Immature natural killer cell (primary cell): ENCODE data around the gene RUNX3. TPM values are rescaled to one million over a fixed set of nuclear protein-coding genes. Genes with fewer than 3 reads are reported as not detected.

Source experiments
- DNase-seq, 3 donors: peaks; one replicate each; pipeline ENCODE4 v3.0.0; 2022; ENCODE audit warnings: mixed read lengths in 1 of 3
- H3K27ac Mint-ChIP-seq, 6 donors: one replicate each; pipeline ENCODE4 v1.8.0; 2020; ENCODE audit warnings: mixed read lengths in 6 of 6, mild to moderate bottlenecking in 5 of 6, inconsistent platforms in 4 of 6, moderate library complexity in 3 of 6
- H3K27me3 Mint-ChIP-seq, 3 donors: one replicate each; pipeline ENCODE4 v1.8.0; 2020 to 2021; ENCODE audit warnings: low read depth in 3 of 3, mild to moderate bottlenecking in 3 of 3, mixed read lengths in 3 of 3, moderate library complexity in 3 of 3, inconsistent platforms in 1 of 3
- H3K36me3 Mint-ChIP-seq, 3 donors: one replicate each; pipeline ENCODE4 v1.8.0; 2020; ENCODE audit warnings: mixed read lengths in 3 of 3, inconsistent platforms in 2 of 3, mild to moderate bottlenecking in 2 of 3
- H3K4me1 Mint-ChIP-seq, 2 donors: one replicate each; pipeline ENCODE4 v1.8.0; 2020; ENCODE audit warnings: inconsistent platforms in 2 of 2, mild to moderate bottlenecking in 2 of 2, mixed read lengths in 2 of 2, moderate library complexity in 1 of 2
- H3K4me3 Mint-ChIP-seq, 5 donors: one replicate each; pipeline ENCODE4 v1.8.0; 2020; ENCODE audit warnings: mild to moderate bottlenecking in 5 of 5, mixed read lengths in 5 of 5, inconsistent platforms in 3 of 5, moderate library complexity in 3 of 5
- H3K9me3 Mint-ChIP-seq, 6 donors: one replicate each; pipeline ENCODE4 v1.8.0; 2020; ENCODE audit warnings: mild to moderate bottlenecking in 6 of 6, mixed read lengths in 6 of 6, inconsistent platforms in 4 of 6, moderate library complexity in 3 of 6
- polyA plus RNA-seq, 3 donors: library from polyadenylated mRNA; unstranded; fragments of 300-500 nt; fragmentation: Illumina TruSeq; gene quantifications; one replicate each; pipeline ENCODE4 v1.2.3, GENCODE V29; 2021

RUNX3 gene
- polyA plus RNA-seq, 3 donors from 2014 or later, result 83.7 to 132 (median 93.2) TPM

DNA sequence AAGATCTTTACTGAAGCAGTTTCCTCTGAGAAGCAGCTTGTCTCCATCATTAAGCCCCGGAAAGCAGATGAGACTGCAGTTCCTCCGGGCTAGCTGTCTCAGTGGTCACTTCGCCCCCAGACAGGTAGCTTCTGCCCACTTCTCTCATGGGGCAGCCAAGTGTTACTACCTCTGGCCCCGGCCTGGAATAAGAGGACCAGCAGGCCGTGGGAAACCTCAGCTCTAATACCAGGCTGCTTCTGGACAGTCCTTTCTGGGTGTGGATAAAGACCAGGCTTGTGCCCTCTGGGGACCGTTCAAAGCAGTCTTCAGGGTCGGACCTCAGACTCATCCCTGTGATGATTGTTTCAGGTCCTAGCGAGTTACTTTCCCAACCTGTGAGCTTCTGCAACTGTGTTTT, 54.8 kb downstream of the RUNX3 start:
- H3K27me3 Mint-ChIP-seq, result no peaks in the 10 kb centered on the region
- peaks cover 0 to 13% (median 9%) of the 10 kb centered on the region in 3 donors for H3K36me3 Mint-ChIP-seq
- DNase-seq, result no peak
- peaks cover 28 to 57% of the 10 kb centered on the region in 2 donors for H3K4me1 Mint-ChIP-seq
- no peak overlapping the region for H3K4me3 Mint-ChIP-seq
- no peaks in the 10 kb centered on the region for H3K9me3 Mint-ChIP-seq
- no peak overlapping the region for H3K27ac Mint-ChIP-seq

DNA sequence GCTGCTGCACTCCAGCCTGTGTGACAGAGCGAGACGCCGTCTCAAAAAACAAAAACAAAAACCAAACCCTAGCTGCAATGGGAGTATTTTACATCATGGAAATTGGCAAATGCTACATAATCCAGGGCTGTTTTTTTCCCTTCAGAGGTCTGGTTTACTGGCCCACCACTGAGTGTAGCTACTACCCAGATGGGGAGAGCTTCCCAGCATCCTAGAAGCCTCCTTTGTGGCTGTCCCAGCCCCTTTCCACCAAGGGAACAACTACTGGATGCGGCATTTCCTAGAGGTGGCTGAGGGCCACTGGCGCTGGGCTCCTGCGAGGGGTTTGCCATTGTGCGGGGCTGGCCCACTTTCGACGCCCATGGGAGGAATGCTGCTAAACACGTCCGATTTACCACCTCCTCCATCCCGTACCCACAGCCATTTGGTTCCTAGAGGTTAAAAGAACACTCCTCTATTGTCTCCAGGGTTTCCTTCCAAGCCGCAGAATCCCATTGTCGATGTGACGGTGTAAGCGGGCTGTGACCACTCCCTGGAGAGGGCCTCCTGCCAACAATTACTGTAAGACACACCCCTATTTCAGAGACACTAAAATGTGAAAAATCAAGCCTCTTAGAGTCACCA, 55.4 kb downstream of the RUNX3 start:
- Mint-ChIP-seq H3K4me3 (no peak overlapping the region), H3K27ac (no peak overlapping the region), H3K9me3 (no peaks in the 10 kb centered on the region), H3K4me1 (peaks cover 32 to 57% of the 10 kb centered on the region in 2 donors), H3K36me3 (peaks cover 0 to 8% (median 6%) of the 10 kb centered on the region in 3 donors), H3K27me3 (no peaks in the 10 kb centered on the region)
- DNase-seq, result no peak

DNA sequence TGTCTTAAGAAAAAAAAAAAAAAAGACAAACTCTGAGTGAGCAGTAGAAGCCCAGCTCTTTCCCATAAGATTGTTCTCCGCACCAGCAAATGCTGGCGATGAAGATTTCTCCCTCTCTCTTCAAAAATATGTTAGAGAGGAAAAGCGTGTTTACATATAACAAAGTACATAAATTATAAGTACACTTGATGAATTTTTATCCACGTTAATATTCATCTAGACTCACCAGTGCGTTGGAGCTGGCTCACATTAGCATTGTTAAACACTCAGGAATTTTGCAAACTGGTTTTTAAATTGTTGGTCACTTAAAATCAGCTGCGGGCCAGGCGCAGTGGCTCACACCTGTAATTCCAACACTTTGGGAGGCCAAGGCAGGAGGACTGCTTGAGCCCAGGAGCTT, 56.0 kb downstream of the RUNX3 start:
- DNase-seq, result no peak
- Mint-ChIP-seq H3K27me3 (peaks cover 0 to 1% (median 0%) of the 10 kb centered on the region in 3 donors), H3K4me3 (no peak overlapping the region), H3K4me1 (peaks cover 36 to 63% of the 10 kb centered on the region in 2 donors), H3K27ac (peak overlapping the region in 1 of 6 donors; percentile 73), H3K9me3 (no peaks in the 10 kb centered on the region), H3K36me3 (peaks cover 0 to 8% (median 8%) of the 10 kb centered on the region in 3 donors)

DNA sequence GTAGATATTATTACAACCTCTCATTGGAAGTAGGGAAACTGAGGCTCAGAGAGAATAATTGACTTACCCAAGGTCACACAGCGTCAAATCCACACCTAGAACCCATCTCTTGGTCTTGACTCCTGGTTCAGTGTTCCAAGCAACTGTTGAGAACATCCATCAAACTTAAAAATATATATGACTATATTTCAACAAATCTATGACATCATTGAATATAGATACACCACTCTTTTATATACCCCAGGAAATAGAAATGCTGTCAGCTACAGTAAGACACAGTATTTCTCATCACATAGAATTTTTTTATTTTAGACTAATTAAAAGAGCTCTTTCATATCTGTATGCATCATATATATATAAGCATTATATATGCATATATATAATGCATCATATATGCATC, 56.9 kb downstream of the RUNX3 start:
- Mint-ChIP-seq H3K27me3 (peaks cover 0 to 1% (median 1%) of the 10 kb centered on the region in 3 donors), H3K27ac (peak overlapping the region in 4 of 6 donors; percentile 38 to 73 (median 47)), H3K36me3 (peaks cover 0 to 13% (median 8%) of the 10 kb centered on the region in 3 donors), H3K4me3 (no peak overlapping the region), H3K4me1 (peaks cover 42 to 65% of the 10 kb centered on the region in 2 donors), H3K9me3 (no peaks in the 10 kb centered on the region)
- DNase-seq, result no peak

DNA sequence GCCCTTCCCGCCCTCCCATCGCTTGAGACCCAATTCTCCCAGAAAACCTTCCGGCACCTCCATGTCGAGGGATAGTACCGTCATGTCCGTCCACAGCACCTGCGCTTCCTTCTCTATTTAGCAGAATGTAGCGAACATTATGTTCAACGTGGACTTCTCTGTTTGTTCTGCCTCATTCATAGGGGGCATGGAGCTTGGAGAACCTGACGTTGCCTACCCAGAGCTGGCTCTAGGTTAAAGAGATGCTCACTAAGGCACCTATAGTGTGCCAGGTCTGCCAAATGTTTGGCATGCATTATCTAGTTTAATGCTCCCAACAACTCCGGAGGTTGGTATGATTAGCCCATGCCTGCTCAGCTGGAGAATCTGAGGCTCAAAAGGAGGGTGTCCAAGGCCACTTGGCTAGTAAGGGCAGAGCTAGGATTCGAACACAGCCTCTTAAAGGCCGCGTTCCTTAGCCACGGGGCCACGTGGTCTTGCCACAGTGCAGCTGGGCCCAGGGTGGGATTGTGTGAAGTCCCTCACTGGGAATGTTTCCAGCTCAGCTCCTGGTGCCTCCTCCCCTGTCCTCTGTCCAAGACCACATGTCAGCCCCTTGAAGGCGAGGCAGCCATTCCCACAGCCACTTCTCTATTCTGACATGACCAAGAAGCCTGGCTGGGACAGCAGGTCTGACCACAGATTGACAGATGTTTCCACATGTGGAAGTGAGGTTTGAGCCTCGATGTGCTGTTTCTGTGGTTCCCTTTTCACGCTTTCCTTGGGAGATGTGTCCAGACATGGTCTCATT, 57.8 kb downstream of the RUNX3 start:
- Mint-ChIP-seq H3K9me3 (no peaks in the 10 kb centered on the region), H3K27ac (peak overlapping the region in 4 of 6 donors; percentile 50 to 91 (median 80)), H3K36me3 (peaks cover 0 to 17% (median 12%) of the 10 kb centered on the region in 3 donors), H3K27me3 (peaks cover under 1 to 1% (median 1%) of the 10 kb centered on the region in 3 donors), H3K4me1 (peaks cover 50 to 65% of the 10 kb centered on the region in 2 donors), H3K4me3 (peak overlapping the region in 4 of 5 donors; percentile 53 to 80 (median 79))
- no peak for DNase-seq

DNA sequence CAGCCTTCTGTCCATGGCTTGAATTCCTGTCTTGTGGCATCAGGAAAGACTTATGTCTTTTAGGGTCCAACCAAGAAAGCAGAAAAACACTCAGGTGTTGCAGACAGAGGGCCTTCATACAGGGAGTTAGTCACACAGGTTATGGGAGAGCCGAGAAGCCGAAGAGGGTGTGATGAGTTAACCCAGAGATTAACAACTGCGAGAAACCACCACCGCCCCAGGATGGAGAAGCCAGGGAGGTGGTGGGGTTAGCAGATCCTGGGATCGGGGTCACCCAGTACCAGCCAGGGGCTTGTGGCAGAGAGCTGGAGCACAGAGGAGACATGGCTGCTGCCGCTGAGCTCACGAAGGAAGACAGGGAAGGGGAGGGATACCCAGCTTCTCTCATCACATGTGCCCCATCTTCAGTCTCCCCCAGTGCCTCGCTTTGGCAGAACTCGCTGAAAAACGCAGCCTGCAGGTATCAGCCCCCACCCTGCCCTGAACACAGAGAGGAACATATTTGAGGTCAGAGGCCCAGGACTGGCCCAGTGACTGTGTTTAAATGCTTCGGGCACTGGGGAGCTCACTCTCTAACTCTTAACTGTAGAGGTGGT, 58.7 kb downstream of the RUNX3 start:
- DNase-seq, result no peak
- Mint-ChIP-seq H3K9me3 (no peaks in the 10 kb centered on the region), H3K4me1 (peaks cover 56 to 71% of the 10 kb centered on the region in 2 donors), H3K36me3 (peaks cover 0 to 26% (median 14%) of the 10 kb centered on the region in 3 donors), H3K4me3 (peak overlapping the region; percentile 49 to 80 (median 78)), H3K27ac (peak overlapping the region; percentile 29 to 91 (median 80)), H3K27me3 (peaks cover 1 to 2% (median 1%) of the 10 kb centered on the region in 3 donors)

DNA sequence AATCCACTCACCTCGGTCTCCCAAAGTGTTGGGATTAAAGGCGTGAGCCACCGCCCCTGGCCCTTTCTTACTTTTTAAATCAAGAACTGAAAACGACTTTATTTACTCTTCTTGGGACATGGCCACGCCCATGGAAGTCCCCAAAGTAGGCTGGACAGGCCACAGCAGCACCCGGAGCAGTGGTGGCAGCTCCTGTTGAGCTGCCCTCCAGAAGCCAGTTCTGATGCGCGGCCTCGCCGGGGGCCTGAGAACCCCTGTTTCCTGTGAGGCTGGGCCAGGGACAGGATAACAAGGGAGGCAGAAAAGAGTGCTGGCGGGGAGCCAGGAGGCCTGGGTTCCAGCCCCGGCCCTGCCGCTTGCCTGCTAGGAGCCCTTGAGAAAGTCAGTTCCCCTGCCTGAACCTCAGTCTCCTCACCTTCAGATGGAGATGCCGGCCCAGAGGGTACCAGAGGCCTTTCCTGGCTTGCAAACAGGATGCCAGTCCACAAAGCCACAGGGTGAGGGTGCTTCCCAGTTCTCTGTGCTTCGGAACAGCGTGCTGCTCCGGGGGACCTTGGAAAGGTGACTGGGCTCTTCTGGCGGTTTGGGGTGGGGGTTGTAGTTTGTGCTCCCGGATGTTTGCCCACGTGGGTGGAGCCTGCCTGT, 59.4 kb downstream of the RUNX3 start:
- peaks cover 55 to 79% of the 10 kb centered on the region in 2 donors for H3K4me1 Mint-ChIP-seq
- no peaks in the 10 kb centered on the region for H3K9me3 Mint-ChIP-seq
- peaks cover 1 to 2% (median 1%) of the 10 kb centered on the region in 3 donors for H3K27me3 Mint-ChIP-seq
- DNase-seq, result peak in 1 of 3 donors; percentile 32
- H3K4me3 Mint-ChIP-seq, result peak overlapping the region; percentile 49 to 80 (median 78)
- peaks cover 0 to 32% (median 16%) of the 10 kb centered on the region in 3 donors for H3K36me3 Mint-ChIP-seq
- peak overlapping the region in 5 of 6 donors; percentile 34 to 91 (median 79) for H3K27ac Mint-ChIP-seq

DNA sequence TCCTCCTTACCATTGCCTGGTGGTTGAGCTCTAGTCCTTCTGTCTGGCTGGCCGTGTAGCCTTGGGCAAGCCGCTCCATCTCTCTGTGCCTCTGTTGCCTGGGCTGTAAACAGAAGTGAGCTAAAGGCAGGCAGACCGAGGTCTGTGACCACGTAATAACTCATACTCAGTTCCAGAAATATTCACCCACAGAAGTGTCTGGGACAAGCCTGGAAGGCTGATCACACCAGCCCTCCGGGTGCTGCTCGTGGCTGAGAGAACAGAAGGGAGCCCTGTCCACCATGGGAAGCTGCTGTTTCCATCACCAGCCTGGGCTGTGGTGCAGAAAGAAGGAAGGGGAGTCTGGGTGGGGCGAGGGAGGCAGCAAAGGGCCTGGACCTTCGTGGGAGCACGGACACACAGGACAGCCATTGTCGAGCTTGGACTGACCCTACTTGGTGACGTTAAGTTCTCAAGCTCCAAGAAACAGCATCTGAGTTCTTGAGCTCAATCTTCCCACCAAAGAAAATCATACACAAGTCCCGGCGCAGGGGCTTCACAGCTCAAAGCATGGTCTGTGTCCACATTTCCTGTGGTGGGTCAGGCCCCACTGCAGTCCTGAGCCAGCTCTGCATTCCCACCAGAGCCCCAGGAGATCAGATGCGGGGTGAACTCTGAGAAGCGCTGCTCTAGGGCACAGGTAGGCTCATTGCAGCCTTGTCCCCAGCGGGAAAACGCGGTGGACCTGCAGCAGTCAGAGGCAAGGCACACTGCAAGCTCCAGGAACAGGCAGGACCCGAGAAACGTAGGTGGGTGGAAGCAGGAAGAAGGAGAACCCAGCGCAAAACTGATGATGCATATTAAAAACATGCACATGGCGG, 61.8 kb downstream of the RUNX3 start:
- H3K4me1 Mint-ChIP-seq, result peaks cover 72 to 100% of the 10 kb centered on the region in 2 donors
- peaks cover 1 to 2% (median 1%) of the 10 kb centered on the region in 3 donors for H3K27me3 Mint-ChIP-seq
- no peaks in the 10 kb centered on the region for H3K9me3 Mint-ChIP-seq
- peak overlapping the region in 4 of 6 donors; percentile 20 to 65 (median 52) for H3K27ac Mint-ChIP-seq
- H3K4me3 Mint-ChIP-seq, result peak overlapping the region in 3 of 5 donors; percentile 4 to 68 (median 48)
- H3K36me3 Mint-ChIP-seq, result peaks cover 0 to 53% (median 32%) of the 10 kb centered on the region in 3 donors
- DNase-seq, result no peak

DNA sequence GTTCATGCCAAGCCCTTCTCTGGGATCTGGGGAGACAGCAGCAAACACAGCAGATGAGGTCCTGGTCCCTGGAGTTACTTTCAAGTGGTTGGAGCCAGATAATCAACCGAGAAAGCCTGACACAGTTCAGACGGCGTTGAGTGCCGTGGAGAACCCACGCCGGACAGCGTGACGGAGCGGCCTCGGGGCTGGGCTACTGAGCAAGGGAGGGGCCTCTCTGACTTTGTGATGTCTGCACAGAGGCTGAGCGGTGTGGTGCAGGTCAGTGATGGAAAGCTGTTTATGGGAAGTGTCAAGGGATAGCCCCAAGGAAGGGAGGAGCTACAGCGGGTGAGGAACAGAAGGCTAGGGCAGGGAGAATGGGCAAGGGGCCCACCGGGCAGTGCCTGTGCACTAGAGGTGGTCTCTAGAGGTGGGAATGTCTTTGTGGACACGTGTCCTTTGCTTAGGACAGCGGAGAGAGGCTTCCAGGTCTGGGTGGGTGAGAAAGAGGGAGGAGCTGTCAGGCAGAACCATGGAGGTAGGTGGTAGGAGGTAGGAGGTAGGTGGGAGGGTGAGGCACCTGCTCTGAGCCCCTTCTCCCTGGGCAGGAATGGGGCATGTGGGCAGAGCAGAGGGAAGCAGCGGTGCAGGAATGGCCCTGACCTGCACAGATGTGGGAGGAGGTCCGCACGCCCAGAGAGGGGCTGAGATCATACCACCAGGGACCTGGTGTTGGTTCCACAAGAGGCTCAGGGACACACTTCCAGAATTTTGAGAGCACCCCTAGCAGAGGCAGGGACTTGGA, 62.8 kb downstream of the RUNX3 start:
- Mint-ChIP-seq H3K27ac (peak overlapping the region in 4 of 6 donors; percentile 41 to 76 (median 72)), H3K9me3 (no peaks in the 10 kb centered on the region)
- no peak for DNase-seq

DNA sequence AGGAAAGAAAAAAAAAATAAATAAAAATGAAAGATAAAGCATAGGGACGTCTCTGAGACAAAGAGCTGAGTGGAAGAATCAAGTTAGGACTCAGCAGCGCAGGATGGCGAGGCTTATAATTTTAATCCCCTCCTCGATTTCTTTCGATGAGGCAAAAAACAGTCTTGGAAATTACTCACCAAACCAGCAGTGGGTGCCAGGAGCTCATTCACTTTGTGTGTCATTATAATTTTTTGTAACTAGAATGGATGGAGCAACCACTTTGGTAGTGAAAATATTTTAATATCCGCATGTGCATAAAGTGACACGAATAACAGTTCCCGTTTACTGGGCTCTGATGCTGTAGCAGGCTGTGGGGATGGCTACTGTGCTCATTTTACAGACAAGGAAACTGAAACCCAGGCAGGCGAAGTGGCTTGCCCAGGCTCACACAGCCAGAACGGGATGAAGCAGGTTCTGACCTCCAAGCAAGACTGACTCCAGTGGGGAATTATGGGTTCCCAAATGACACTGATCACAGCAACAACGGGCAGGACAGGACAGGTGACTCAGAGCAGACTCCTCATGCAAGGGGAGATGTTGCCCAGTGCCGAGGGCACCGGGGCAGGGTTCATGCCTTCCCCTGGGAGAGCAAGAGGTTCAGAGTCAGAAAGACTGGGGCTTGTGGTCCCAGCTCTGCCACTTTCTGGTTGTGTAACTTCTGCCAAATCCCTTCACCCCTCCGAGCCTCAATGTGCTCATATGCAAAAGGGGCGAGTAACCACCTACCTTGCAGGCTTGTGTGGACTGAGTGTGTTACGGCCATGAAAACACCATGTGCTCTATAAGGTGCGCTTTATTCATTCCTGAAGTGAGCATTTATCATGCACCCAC, 63.6 kb downstream of the RUNX3 start:
- no peak overlapping the region for H3K4me3 Mint-ChIP-seq
- peak overlapping the region in 2 of 6 donors; percentile 41 to 70 for H3K27ac Mint-ChIP-seq
- peaks cover 76 to 100% of the 10 kb centered on the region in 2 donors for H3K4me1 Mint-ChIP-seq

More for the DNA sequence above, 62.8 kb downstream of the RUNX3 start:
- Mint-ChIP-seq H3K27me3 (peaks cover 1 to 3% (median 2%) of the 10 kb centered on the region in 3 donors), H3K4me1 (peaks cover 75 to 100% of the 10 kb centered on the region in 2 donors), H3K4me3 (peak overlapping the region in 1 of 5 donors; percentile 7), H3K36me3 (peaks cover 0 to 56% (median 39%) of the 10 kb centered on the region in 3 donors)

DNA sequence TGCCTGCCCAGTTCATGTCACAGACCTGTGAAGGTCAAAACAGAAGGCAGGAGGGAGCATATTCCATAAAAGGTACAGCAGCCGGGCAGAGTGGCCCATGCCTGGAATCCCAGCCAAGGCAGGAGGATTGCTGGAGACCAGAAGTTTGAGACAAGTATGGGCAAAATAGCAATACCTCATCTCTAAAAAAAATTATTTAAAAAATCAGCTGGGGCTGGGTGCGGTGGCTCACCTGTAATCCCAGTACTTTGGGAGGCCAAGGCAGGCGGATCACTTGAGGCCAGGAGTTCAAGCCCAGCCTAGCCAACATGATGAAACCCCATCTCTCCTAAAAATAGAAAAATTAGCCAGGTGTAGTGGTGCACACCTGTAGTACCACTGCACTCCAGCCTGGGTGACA, 64.5 kb downstream of the RUNX3 start:
- H3K4me1 Mint-ChIP-seq, result peaks cover 76 to 100% of the 10 kb centered on the region in 2 donors
- H3K4me3 Mint-ChIP-seq, result no peak overlapping the region
- H3K27me3 Mint-ChIP-seq, result peaks cover 1 to 4% (median 2%) of the 10 kb centered on the region in 3 donors
- no peaks in the 10 kb centered on the region for H3K9me3 Mint-ChIP-seq
- peaks cover 0 to 66% (median 47%) of the 10 kb centered on the region in 3 donors for H3K36me3 Mint-ChIP-seq
- no peak for DNase-seq
- H3K27ac Mint-ChIP-seq, result peak overlapping the region in 2 of 6 donors; percentile 13 to 45

More for the DNA sequence above, 63.6 kb downstream of the RUNX3 start:
- no peaks in the 10 kb centered on the region for H3K9me3 Mint-ChIP-seq
- H3K36me3 Mint-ChIP-seq, result peaks cover 0 to 58% (median 42%) of the 10 kb centered on the region in 3 donors
- H3K27me3 Mint-ChIP-seq, result peaks cover 1 to 3% (median 2%) of the 10 kb centered on the region in 3 donors
- no peak for DNase-seq
